ENCODE measurements around the gene CDK5RAP2.

GRCh38 chr9:120389867-120390266 lies 190.1 kb downstream of the CDK5RAP2 start:
- TF ChIP-seq CTCF (IDR thresholded peaks at IDR 0.05; ENCODE audit: low read depth, low read length): no peak
- TF ChIP-seq EZH2phosphoT487 (IDR thresholded peaks at IDR 0.05; ENCODE audit: low read depth): no peak
